ENCODE results near the gene MED12L.

DNA sequence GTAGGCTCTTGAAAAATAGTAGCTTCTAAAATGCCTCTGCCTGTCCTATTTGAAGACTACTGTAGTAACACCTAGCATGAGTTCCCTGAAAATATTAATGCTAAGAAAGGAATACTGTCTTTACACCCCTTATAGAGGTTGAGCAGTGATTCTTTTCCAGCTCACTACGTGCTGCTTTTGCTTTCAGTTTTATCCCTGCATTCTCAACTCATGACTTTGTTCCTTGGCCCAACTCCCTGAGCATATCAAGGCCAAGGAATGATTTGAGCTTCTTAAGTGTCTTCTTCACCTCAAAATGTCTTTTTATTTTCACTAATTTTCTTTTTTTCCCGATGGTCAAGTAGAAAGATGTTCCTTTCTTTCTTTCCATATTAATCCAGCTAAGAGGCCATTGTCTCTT lies 260.4 kb downstream of the MED12L start:
- no peak for TF ChIP-seq EZH2 (IDR thresholded peaks at IDR 0.05; ENCODE audit: borderline replicate concordance)
- TF ChIP-seq, protein P1, sequence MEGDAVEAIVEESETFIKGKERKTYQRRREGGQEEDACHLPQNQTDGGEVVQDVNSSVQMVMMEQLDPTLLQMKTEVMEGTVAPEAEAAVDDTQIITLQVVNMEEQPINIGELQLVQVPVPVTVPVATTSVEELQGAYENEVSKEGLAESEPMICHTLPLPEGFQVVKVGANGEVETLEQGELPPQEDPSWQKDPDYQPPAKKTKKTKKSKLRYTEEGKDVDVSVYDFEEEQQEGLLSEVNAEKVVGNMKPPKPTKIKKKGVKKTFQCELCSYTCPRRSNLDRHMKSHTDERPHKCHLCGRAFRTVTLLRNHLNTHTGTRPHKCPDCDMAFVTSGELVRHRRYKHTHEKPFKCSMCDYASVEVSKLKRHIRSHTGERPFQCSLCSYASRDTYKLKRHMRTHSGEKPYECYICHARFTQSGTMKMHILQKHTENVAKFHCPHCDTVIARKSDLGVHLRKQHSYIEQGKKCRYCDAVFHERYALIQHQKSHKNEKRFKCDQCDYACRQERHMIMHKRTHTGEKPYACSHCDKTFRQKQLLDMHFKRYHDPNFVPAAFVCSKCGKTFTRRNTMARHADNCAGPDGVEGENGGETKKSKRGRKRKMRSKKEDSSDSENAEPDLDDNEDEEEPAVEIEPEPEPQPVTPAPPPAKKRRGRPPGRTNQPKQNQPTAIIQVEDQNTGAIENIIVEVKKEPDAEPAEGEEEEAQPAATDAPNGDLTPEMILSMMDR (IDR thresholded peaks at IDR 0.05; ENCODE audit: poor library complexity): no peak
